HG02610 (cell line): Measurements from ENCODE around the gene TRPM1.

Experiments
- ATAC-seq: cut with Tn5 transposase; IDR thresholded peaks from one replicate; pipeline ENCODE4 v1.9.1; 2021; ENCODE audit warnings: mild to moderate bottlenecking, moderate library complexity; ENCODE audit not compliant: unreplicated experiment

Gene TRPM1

DNA sequence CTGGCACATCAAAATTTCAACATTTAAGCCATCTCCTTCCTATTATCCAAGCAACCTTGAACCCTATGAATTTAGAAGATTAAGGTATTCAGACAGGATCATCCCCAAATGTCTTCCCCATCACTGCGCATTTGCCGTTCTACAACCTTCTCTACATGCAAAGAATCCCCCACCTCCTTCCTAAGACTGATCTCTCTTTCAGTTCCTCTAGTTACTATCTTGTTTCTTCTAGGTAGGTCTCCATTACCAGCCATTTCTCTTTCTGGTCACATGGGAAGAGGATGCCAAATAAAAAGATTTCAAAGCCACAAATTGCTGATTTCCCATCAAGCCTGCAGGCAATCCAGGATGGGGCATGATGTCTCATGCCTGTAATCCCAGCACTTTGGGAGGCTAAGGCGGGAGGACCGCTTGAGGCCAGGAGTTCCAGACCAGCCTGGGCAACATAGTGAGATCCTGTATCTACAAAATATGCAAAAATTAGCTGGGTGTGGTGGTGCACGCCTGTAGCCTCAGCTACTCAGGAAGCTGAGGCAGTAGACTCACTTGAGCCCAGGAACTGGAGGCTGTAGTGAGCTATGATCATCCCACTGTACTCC, 80.4 kb downstream of the TRPM1 start:
- ATAC-seq, result no peak

DNA sequence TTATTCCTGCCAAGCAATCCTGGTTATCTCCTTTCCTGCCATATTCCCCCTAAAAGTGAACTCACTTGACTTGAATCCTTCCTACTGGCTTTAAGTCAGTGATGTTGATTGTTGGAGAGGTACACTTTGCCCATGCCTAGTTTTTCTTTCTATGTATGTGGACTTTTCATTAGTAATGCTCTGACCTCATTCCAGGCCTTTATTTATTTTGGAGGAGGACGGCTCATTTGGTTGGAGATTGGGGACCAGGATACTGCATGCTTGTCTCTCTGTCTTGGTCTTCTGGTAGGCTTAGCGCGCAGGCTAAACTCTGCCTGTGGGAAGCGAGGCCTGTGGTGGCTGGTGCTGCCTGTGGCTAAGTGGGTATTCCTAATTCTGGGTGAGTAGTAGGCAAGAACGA, 81.0 kb downstream of the TRPM1 start:
- no peak for ATAC-seq

DNA sequence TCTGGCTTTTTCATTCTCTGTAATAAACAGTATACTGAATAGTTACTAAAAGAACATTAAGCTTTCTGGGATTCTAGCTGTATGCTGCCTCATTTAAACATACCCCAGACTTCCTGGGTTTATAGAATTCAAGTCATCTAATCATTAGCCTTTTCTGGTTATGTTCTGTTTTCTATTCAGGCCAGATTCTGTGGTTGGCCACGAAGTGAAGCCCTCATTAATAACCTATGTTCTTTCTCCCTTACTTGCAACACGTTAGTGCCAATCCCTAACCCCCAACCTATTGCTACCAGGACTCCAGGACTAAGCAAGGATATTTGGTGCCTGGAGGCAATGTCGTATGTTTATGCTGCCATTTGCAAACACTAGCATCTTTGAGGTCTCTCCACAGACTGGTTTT, 81.5 kb downstream of the TRPM1 start:
- no peak for ATAC-seq

DNA sequence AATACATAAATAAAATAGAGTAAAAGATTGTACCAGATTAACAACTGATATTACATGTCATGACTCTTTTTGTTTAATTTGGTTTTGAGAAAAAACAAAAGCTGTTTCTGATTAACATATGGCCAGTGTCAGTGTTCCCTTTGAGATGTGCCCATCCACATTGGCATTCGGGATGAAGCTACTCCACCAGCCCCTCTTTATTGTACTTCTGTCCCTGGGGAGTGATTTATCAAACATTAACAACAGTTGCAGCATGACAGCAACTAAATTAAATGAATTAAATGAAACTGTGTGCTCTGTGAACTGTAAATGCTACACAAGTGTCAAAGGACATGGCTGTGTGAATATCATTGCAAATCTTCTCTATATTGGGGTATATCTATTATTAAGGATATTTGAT, 84.2 kb downstream of the TRPM1 start:
- ATAC-seq, result no peak

DNA sequence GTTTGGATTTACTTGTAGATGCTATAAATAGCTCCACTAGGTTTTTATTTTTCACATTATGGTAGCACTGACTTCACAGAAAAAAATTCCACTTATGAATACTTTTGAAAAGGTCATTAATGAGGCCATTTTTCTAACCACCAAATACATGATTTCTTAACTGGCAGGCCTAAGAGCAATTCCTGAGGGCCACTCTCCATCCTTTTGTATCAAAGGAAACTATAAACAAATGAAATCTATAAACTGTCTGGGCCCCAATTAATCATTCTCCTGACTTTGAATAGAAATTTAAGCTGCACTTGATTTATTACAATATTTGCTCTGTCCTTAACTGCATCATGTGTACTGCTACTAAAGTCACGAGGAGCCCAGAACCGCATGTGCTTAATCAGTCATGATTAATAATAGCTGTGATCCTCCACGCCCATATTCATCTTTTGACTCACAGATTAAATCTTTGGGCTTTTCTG, 85.0 kb downstream of the TRPM1 start:
- no peak for ATAC-seq

DNA sequence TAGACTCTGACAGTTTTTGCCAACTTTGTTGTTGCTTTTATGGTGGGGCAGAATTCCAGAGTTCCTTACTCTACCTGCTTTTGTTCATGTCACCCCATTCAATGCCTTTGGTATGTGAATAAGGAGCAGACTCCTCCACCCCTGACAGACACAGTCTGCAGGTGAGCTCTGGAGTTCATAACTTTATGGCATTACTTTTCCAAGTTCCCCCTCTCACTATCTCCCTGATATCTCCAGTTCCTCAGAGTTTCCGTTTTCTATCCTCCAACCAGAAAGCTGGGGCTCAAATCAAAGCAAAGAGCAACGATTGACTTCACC, 87.0 kb downstream of the TRPM1 start:
- no peak for ATAC-seq

DNA sequence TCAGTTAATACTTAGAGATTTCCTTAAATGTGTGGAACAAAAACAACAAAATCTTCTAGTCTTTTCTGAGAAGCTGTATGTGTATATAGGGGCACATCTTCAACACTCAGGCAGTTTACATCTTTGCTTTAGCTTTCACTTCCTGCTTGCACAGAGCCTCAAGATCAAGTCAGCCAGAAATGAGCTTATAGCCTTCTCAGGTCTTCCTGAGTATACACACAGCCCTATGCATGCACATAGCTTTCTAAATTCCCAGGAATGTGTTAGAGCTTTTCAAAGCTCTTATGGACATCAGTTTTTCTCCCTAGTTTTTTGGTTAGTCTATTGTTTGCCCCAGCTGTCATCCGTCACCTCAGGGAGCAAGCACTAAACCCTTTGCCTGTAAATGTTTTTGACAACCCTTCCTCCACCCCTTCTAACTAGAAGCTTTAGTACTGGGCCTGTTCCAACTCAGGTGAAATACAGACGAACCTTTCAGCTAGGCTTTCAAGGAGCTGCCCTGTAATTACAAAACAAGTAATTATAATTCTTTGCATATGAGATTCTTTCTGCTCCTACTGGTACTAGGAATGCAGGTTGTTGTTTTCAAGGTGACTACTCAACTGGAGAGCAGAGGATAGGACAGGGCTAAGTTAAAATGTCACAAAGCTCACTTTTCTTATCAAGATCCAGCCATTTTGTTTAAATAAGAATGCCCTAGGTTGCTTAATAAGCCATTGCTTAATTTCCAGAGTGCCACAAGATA, 87.5 kb downstream of the TRPM1 start:
- peak; percentile 77 for ATAC-seq

DNA sequence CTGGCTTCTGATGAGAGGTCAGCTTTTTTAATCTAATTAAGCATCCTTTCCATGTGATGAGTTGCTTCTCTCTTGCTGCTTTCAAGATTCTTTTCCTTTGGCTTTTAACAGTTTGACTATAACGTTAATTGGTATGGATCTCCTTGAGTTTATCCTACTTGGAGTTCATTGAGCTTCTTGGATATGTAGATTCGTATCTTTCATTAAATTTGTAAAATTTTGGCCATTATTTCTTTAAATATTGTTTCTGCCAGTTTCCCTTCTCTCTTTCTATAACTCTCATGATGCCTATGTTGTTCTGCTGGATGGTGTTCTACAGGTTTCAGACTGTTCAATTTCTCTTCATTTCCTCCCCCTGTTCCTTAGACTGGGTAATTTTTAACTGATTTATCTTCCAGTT, 89.1 kb downstream of the TRPM1 start:
- ATAC-seq, result no peak

DNA sequence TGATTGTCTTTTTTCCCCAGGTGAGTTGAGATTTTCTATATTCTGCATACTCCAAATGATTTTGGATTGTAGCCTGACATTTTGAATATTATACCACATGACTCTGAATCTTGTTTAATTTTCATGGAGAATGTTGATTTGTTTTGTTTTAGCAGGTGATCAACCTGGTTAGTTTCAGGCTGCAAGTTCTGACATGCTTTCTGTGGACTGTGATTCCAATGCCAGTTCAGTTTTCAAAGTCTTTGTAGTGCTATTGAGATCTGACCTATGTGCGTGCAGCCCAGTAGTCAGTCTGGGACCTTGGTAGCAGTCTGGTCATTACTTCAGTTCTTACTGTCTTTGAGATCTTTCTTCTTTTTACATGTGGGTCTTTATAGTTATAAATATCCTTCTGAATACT, 91.5 kb downstream of the TRPM1 start:
- ATAC-seq, result no peak

DNA sequence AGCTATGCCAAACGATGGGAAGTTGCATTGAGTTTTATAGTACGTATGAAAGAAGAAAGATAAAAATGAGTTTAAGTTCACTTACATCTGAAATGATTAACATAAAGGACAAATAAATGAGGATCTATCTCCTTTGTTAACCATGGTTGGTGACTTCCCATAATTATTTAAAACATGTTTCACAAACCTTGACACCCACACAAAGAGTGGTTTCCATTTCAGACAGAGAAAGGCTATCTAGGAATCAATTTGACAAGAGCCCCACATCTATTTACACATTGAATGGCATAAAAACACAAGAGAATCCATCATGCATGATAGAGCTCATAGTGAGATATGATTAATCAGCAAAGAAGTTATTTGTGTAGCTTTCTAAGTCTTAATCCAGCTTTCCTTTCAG, 95.9 kb downstream of the TRPM1 start:
- ATAC-seq, result no peak

DNA sequence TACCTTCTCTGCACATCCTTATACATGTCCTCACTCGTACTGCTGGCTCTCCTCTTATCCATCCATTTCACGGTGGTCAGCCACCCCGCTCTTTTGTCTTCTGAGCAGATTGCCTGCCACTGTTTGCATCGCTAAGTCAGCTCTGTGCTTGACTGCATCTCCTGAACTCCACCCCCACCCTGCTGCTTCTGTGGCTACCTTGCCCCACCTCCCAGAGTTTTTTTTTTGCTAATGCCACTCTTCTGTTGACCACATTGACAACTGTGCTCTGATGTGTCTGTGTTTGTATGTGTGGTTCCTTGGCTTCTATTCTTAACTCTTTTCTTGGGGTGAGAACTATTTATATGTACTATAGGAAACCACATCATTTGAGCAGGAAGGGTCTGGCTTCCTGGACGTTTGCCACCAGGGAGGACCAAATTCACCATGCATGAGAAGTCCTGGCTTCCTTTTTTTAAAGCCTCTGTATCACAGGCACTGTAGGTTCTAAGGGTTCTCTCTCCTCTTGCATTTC, 97.2 kb downstream of the TRPM1 start:
- peak; percentile 87 for ATAC-seq

DNA sequence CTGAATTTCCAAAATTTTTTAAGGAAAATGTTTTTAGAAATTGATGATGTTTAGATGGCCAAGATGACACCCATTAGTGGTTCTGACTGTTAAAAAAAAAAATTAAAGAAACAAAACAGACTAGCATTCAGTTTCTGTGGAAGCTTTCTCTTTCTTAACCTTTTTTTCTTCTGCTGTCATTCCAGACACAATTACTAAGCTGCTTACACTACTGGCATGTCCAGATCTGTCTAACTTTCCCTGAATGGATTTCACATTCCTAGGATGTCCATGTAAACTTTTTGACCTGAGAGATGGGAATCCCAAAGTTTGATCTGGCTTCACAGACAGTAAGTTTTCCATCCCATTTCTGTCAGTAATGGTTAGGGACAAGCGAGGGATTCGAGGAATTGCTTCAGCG, 99.8 kb downstream of the TRPM1 start:
- no peak for ATAC-seq

DNA sequence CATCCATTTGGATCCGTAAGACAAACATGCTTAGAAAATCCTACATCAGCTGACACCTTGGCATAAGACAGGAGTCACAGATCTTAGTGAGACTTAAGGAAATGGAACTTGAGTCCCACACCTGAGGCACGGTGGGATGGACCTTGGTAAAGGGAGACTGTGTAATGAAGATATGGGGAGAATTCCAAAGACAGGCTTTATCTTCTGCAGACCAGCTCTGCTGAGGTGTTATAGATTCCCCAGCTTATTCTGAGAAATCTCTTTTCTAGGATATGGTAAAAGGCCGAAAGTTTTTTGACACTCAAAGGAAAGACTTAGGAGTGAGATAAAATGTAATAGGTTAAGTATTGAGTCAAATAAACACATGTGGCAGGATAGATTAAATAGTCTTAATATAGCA, 101.8 kb downstream of the TRPM1 start:
- ATAC-seq, result no peak

DNA sequence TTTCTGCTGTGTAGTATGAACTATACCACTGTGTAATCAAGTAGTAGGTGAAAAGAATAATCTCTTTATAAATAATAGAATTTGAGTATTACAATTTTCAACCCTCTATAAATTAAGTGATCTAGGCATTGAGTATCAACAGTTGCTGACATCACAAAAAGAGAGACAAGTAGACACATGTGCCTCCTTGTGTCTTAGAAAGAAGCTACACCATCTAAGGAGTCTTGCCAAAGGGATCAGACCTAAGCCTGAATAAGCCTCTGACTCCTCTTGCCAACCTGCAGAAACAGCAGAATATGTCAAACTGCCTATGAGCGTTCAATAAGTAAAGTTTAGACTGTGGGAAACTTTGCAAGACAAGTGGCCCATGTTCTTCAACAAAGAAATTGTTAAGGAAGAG, 104.3 kb downstream of the TRPM1 start:
- no peak for ATAC-seq

DNA sequence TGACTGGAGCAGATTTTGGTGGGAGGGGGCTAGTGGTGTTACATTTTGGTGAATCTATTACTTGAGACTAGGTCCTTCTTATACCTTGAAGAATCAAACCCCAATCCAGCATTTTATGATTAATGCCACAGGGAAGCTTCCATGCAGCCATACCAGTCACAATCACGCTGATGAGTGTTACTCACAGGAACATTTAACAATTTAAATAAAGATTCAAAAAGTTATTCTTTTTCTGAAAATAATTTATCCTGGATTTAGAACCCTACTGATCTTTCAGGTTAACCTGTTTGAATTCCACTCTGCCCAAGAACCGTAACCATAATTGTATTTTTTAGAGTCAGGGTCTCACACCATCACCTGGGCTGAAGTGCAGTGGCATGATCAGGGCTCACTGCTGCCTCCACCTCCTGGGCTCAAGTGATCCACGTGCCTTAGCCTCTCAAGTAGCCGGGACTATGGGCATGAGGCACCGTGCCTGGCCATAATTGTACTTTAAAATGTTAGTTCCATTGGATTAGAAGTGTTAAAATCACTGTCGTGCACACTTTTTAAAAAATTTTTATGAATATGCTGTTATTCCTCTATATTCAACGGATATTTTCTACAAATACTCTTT, 109.2 kb downstream of the TRPM1 start:
- no peak for ATAC-seq

DNA sequence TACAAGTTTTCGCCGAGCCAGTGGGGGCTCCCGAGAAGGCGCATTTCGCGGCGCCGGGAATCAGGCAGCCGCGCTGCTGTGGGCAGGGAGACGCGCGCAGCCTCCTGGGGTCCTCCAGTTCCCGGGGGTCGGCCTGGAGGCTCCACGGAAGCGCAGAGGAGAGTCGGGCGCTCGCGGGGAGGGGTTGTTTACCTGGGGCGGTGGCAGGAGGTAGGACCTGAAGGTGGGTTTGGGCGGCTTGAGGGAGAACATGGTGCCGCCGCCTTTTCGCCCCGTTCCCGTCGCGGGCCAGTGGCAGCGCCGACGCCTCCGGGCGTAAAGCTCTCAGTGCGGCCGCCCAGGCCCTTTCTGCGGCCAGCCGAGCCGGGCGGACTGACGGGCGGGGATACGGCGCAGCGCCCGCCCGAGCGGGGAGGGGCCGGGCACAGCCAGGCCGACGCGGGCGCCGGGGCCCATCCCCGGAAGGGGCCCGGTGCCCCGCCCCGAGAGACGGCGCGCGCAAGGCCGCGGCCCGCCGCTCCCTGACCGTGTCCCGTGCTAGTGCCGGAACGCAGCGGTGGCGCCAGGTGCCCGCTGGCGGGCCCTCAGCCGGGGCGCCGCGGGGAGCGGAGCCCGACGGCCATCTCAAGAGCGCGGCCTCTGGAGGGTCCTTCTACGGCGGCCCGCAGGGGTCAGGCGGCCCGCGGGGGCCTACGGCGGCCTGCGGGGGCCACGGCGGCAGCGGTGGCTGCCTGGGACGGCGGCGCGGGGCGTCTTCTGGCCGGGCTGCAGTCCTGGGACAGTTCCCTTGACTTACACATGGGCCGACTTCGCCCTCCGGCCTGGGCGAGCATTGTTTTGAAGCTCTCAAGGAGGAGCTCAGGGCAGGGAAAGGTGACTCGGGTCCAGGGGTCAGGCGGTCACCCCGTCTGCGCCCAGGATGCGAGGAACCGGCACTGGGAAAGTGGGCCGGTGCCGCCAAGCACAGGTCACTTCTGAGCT, 110.0 kb downstream of the TRPM1 start, which contains the start of gene MTMR10:
MTMR10 (minus strand) TSS at position 374 of the 981 bp plus-strand sequence; CDS start at position 252, 122 bp downstream.
- peak; percentile 85 for ATAC-seq

DNA sequence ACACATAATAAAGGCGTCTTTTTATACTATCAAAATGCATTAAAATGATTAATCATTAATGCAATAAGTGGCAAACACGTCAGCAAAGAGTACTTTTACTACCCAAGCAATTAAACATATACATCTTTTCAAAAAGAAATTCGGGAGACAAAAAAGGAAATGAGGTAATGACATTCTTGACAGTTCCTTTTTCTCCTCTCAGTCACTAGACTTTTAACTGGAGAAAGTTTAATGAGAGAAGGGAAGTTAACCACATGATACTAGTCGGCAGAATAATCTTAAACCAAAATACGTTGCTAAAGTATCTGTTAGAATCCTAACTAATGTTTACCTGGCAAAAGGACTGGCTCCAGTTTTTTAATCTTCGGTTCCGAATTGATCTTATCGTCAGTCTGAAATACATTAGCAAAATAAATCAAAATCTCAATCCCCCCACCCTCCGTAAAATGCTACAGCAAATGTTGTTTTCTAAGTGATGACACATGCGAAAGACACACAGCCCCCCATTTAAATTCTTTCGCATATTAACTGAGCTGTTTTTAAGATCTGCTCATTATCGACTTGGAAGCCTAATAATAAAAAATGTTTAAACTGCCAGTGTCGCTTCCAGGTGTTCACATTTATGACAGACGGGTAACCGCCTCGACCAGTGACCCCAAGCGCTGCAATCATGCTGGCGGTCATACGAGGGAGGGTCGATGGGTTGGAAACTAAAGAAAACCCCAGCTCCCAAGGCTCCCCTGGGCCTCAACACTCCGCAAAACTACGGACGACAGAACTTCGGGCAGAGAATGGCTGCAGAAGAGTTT, 110.9 kb downstream of the TRPM1 start:
- ATAC-seq, result no peak

DNA sequence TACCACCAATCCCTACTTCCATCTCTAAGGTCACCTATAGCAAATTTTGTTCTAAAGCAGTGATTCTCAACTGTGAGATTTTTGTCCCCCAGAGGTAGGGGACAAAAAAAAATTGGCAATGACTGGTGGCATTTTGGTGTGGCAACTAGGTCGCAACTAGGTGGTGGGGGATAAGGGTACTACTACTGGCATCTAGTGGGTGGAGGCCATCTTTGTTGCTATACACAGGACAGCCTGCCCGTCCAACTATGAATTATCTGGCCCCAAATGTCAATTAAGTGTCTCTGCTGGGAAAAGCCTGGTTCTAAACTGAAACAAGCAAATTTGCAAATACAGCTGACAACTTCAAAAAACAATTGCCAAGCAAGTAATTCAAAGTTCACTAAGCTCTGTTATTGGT, 111.5 kb downstream of the TRPM1 start:
- no peak for ATAC-seq

DNA sequence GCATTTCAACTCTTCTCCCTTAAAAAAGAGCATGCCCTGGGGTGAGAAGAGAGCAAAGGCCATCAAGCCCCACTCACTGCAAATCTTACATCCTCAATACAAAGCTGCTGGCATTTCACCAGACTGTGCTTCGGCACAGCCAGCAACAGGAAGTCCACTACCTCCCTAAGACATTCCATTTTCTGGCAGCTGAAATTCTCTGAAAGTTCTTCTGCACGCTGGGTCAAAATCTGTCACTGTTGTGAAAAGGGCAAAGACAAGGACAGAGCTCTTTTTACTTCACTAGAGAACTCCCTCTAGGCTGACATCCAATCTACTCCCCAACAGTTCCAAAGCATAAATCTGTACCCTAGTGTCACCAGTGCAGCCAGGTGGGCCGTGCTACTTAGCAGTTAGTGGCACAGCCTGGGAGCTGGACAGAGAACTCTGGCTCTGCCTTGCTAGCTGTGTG, 116.4 kb downstream of the TRPM1 start:
- ATAC-seq, result no peak

DNA sequence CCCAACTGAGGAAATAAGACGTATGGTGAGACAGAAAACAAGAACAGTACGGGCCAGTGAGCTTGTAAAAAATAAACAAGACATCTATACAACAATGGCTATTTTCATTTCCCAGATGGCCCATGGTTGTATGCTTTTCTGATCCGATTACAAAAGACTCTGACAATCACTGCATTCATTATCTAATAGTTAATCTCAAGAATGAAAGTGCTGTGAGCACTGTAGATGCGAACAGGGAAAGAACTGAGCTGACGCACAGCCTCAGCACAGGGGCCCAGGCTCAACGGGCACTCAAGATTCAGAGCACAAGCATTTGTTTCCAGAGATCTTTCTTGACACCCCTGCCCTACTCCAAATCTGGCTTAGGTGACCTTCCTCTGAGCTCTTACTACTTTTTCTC, 117.0 kb downstream of the TRPM1 start:
- ATAC-seq, result no peak
